HG03280 (cell line): ENCODE results near the gene PNLIP.

Experiments used
- ATAC-seq: cut with Tn5 transposase; IDR thresholded peaks from one replicate; pipeline ENCODE4 v1.9.1; 2021; ENCODE audit warnings: mild to moderate bottlenecking, moderate library complexity; ENCODE audit not compliant: unreplicated experiment

The PNLIP gene

DNA sequence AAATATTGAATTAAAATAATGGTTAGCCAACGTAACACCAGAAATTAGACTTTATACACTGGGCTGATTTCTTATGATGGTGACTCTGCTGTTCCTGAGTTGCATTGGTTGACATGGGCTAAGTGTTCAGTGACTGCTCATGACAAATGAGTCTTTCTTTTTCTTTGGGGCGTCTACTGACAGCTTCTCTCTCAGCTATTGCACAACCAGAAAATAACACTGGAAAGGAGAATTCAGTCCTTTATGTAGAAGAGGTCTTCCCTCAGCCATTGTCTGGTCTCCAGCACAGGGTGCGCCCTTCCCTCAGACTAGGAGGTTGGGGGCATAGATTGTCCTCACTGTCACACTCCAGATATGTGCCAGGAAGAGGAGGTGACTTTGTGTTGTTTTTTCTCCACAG is 21.6 kb downstream of the PNLIP start:
- ATAC-seq = no peak

GRCh38 chr10:116574797-116575196 is 29.1 kb downstream of the PNLIP start:
- no peak for ATAC-seq

GRCh38 chr10:116587878-116588591 is 42.3 kb downstream of the PNLIP start:
- no peak for ATAC-seq

DNA sequence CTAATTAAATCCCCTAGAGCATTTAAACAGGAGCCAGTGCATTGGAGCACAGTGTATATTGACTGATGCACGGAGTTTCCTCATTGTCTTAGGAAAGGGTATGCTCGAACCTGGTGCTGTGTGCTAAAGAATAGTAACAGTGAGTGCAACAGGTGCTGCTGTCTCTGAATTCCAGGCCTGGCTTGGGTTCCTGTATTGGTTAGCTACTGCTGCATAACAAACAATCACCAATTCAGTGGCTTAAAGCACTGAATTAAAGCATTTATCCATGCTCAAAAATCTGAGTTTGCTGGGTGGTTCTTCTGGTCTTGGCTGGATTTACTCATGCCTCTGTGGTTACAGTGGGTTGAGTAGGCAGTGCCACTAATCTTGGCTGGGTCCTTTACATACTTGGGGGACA is 43.3 kb downstream of the PNLIP start:
- no peak for ATAC-seq

- ATAC-seq = no peak
Observed at GRCh38 chr10:116589926-116590325, 44.2 kb downstream of the PNLIP start.

- no peak for ATAC-seq
Observed at GRCh38 chr10:116590590-116591444, 45.1 kb downstream of the PNLIP start, which contains the start of gene PNLIPRP1. TSS of gene PNLIPRP1 (plus strand) at chr10:116590959. CDS start at chr10:116591130, 171 bp downstream.

GRCh38 chr10:116593139-116593740 is 47.5 kb downstream of the PNLIP start:
- no peak for ATAC-seq

GRCh38 chr10:116594525-116595035 is 48.8 kb downstream of the PNLIP start:
- ATAC-seq = no peak

- no peak for ATAC-seq
Observed at GRCh38 chr10:116596062-116596461, 50.3 kb downstream of the PNLIP start.

GRCh38 chr10:116597543-116597942 is 51.8 kb downstream of the PNLIP start:
- ATAC-seq = no peak

GRCh38 chr10:116598329-116598728 is 52.6 kb downstream of the PNLIP start:
- no peak for ATAC-seq

- no peak for ATAC-seq
Observed at GRCh38 chr10:116599991-116600390, 54.3 kb downstream of the PNLIP start.

DNA sequence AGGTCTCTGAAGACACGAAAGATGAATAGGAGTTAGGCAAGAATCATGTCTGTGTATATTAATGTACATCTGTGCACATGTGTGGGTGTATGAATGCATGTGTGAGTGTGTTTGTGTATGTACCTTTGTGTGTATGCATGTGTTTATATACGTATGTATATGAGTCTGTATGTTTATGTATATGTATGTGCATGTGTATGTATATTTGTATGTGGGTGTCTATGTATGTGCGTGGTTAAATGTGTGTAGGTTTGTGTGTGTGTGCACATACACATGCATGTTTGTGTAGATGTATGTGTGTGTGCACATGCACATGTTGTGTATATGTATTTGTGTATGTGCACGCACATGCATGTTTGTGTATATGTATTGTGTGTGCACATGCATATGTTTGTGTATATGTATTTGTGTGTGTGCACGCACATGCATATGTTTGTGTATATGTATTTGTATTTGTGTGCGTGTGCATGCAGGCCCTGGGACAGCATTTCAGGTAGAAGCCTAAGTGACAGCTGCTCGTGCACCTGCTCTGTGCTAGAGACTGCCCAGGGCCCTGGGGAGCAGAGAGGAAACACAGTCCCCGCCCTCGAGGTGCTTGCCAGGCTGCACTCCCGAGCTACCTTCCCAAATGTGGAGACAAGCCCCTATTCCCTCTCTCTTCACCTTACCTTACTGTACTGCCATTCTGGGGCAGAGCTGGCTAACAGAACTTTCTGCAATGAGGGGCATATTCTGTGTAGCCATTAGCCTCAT is 57.1 kb downstream of the PNLIP start:
- no peak for ATAC-seq

DNA sequence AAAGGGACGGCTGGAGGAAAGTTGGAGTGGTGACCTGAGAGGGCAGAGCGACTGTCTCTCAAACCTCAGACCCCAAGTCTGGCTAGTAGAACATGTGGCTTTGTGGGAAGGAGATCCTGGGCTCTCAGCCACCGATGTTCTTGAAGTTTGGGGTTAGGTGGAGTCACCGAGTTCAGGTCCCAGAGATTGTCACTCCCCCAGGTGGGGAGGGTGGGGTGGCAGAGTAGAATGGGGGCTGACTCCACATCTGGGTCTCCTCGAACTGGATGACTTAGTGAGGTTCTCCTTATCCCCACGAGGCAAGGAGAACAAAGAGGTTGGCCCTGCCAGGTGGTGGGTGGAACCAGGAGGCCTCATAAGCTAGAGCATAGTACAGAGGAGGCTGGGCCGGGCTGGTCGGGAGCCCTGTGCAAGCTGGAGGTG is 60.3 kb downstream of the PNLIP start:
- ATAC-seq = no peak

DNA sequence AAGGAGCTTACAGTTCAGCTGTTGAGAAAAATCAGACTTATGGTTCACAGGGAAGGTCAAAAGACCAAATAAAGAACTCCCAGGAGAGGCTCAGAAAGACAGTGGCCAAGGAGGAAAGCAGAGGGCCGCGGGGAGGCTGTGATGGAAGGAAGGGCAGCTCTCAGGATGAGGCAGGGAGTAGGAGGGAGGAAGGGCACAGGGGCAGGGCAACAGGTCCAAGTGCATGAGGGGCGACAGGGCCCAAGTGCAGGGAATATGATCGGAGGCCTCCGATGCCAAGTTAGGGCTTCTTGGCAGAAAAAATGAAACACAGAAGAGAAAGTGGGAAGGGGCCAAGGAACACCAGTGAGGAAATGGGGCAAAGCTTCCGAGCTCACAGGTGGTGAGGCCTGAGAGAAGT is 61.6 kb downstream of the PNLIP start:
- ATAC-seq = no peak

- no peak for ATAC-seq
Observed at GRCh38 chr10:116608686-116609594, 63.2 kb downstream of the PNLIP start.

DNA sequence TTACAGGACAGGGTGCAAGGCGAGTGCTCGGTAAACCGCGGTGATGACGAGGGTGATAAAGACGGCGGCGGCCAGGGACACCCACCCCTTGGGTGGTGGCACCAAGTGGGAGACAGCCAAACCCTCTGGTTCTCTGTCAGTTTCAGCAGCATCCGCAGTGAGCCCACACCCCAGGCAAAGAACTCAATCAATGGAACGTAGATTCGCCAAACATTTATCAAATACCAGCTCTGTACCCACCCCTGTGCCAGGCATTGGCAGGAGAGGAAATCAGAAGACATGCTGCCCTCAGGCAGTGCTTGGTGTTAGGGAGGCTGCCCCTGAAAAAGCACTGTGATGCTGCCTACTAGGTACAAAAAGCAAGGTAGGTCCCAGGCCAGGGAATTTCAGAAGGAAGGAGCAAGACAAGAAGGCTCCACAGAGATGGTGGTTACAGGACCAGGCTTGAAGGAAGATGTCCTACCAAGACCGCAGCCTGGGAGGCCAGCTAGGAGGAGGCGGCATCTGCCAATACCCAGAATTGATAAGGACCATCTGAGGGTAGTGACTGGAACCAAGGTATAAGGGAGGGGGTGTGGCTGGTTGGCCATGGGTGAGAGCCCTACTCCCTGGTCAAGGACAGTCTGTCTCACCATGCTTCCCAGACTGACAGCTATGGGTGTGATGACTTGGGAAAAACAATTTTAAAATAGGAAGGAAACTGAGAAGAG is 64.9 kb downstream of the PNLIP start:
- no peak for ATAC-seq

DNA sequence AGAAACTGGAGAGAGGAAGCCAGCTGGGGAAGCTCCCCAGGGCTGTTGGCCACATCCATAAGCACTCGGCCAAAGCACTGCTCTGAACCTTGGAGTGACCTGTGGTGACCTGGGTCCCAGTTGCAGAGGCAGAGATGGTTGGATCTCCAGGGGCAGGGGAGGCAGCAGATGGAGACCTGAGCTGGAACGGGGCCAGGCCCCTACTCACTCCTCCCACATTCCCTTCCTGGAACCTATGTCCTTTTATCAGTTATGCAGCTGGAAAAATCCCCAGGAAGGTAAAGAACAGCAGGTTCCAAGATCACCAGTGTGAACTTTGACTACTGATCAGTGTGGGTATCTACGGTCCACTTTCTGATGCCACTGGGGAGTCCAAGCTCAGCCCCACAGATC is 65.4 kb downstream of the PNLIP start:
- no peak for ATAC-seq

DNA sequence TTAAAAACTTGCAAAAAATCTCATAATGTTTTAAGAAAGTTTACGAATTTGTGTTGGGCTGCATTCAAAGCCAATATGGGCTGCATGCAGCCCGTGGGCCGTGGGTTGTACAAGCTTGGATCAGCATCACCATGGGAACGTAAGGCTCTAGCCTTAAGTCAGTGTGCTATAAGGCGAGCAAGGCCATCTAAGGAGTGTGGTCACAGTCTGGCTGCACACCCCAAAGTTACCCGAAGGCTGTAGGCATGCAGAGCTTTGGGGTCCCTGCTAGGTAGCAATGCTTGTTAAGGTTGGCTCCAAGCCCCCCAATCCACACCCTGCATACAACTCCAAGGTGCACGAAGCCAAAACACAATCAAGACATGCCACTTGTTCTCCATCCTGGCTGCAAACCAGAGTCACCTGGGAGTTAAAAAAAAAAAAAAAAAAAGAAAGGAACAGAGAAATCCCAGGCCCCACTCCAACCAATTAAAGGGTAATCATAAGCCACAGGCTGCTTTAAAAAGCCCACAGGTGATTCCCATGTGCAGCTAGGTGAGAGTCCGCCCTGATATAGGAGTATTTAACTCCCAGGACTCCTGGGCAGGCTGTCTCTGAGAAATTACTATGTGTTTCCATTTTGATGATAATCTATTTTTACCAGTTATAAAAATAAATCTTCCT is 66.5 kb downstream of the PNLIP start:
- ATAC-seq = no peak
